ENCODE measurements around the gene KRTAP5-6.

GRCh38 chr11:1672613-1673350 is 24.2 kb upstream of the KRTAP5-6 start:
- no peak for TF ChIP-seq CTCF (IDR thresholded peaks at IDR 0.05; ENCODE audit: low read length)
- TF ChIP-seq EZH2 (IDR thresholded peaks at IDR 0.05; ENCODE audit: borderline replicate concordance, low read length) = no peak
